PC-3 (cell line): ENCODE measurements around the gene GPC3. TPM values are rescaled to one million over a fixed set of nuclear protein-coding genes. Genes with fewer than 3 reads are reported as not detected.
A peak's percentile ranks its signal among the peaks of the same experiment; 100 is the strongest.

ENCODE experiments used
- ATAC-seq: fragments of 200-7000 bp; cut with Tn5 transposase; 2 replicates; pipeline ENCODE4 v1.9.1; 2020; ENCODE audit warnings: mild to moderate bottlenecking, moderate library complexity
- BruUV-seq: library from RNA; stranded (reverse); fragments of 400-500 nt; replicated peaks from 2 replicates; lab custom pipeline; 2021; lab: Mats Ljungman, UMichigan
- CTCF ChIA-PET: fragments of 300-600 bp; sonication (Branson Sonifier 250); formaldehyde crosslinking; loops from one replicate; lab custom pipeline; 2022; ENCODE audit warnings: antibody characterized with exemption; lab: Charles Lee
- POLR2A ChIA-PET: fragments of 300-600 bp; sonication (Branson Sonifier 250); formaldehyde crosslinking; loops from one replicate; lab custom pipeline; 2022; ENCODE audit warnings: antibody characterized with exemption; ENCODE audit not compliant: unreplicated experiment; lab: Charles Lee
- DNase-seq: peaks from one replicate; pipeline ENCODE4 v3.0.0-alpha.2; 2015
- H2AFZ ChIP-seq: fragments of 300-600 bp; sonication (generic); 2 replicates; pipeline ENCODE4 v1.6.0; 2016; ENCODE audit warnings: antibody characterized with exemption, low read length
- H3F3A ChIP-seq: fragments of 300-600 bp; sonication (generic); one replicate; pipeline ENCODE4 v1.6.0; 2017; ENCODE audit warnings: antibody characterized with exemption, low read length, control low read depth, mild to moderate bottlenecking; ENCODE audit not compliant: unreplicated experiment
- H3K27ac ChIP-seq: fragments of 300-600 bp; sonication (generic); 2 replicates; pipeline ENCODE4 v1.5.1; 2016; ENCODE audit warnings: mild to moderate bottlenecking, low read length
- H3K27me3 ChIP-seq: fragments of 300-600 bp; sonication (generic); 2 replicates; pipeline ENCODE4 v1.6.1; 2016; ENCODE audit warnings: low read length, mixed read lengths
- H3K36me3 ChIP-seq: fragments of 300-600 bp; sonication (generic); 2 replicates; pipeline ENCODE4 v1.6.1; 2016; ENCODE audit warnings: low read depth, mixed run types, low read length, mixed read lengths
- H3K4me1 ChIP-seq: fragments of 300-600 bp; sonication (generic); 2 replicates; pipeline ENCODE4 v1.5.1; 2016; ENCODE audit warnings: low read length; ENCODE audit not compliant: insufficient read depth
- H3K4me2 ChIP-seq: fragments of 300-600 bp; sonication (generic); 2 replicates; pipeline ENCODE4 v1.6.0; 2016; ENCODE audit warnings: low read length
- H3K4me3 ChIP-seq: fragments of 300-600 bp; sonication (generic); 2 replicates; pipeline ENCODE4 v1.5.1; 2016; ENCODE audit warnings: mild to moderate bottlenecking, low read length, mixed read lengths
- H3K79me2 ChIP-seq: fragments of 300-600 bp; sonication (generic); 2 replicates; pipeline ENCODE4 v1.6.1; 2017; ENCODE audit warnings: low read length, mixed read lengths
- H3K9ac ChIP-seq: fragments of 300-600 bp; sonication (generic); 2 replicates; pipeline ENCODE4 v1.6.0; 2016; ENCODE audit warnings: mild to moderate bottlenecking, low read length
- H3K9me2 ChIP-seq: fragments of 300-600 bp; sonication (generic); replicated peaks from 2 replicates; pipeline ENCODE4 v1.6.1; 2016; ENCODE audit warnings: mixed run types, low read length, mixed read lengths
- H3K9me3 ChIP-seq: fragments of 300-600 bp; sonication (generic); 2 replicates; pipeline ENCODE4 v1.6.1; 2016; ENCODE audit warnings: low read length, mixed read lengths
- H4K20me1 ChIP-seq: fragments of 300-600 bp; sonication (generic); 2 replicates; pipeline ENCODE4 v1.6.1; 2016; ENCODE audit warnings: low read length, mixed read lengths
- CTCF ChIP-seq: fragments of 300-600 bp; sonication (generic); conservative IDR thresholded peaks from 2 replicates; pipeline ENCODE4 v1.5.1; 2017; ENCODE audit warnings: antibody characterized with exemption, low read depth, mild to moderate bottlenecking, low read length
- EZH2 ChIP-seq: fragments of 300-600 bp; sonication (generic); IDR thresholded peaks from one replicate; pipeline ENCODE4 v1.6.1; 2017; ENCODE audit warnings: antibody characterized with exemption, mild to moderate bottlenecking, low read length; ENCODE audit not compliant: unreplicated experiment
- EZH2phosphoT487 ChIP-seq: fragments of 300-600 bp; sonication (generic); IDR thresholded peaks from 2 replicates; pipeline ENCODE4 v1.6.1; 2018; ENCODE audit warnings: mild to moderate bottlenecking, antibody characterized with exemption, low read length, borderline replicate concordance
- intact Hi-C: fragments of 100-400 bp; cut with micrococcal nuclease; formaldehyde crosslinking; loops from 2 replicates; pipeline ENCODE4 v1.9.0; 2023
- total RNA-seq: library from RNA; depleted of rRNA; stranded (reverse); fragments of >200 nt; gene quantifications from 2 replicates; pipeline ENCODE4 v1.2.3, GENCODE V29; 2014

Gene GPC3
- total RNA-seq, 1 experiment from 2014 or later = not detected

- intact Hi-C loops = loop anchor here (1.0 to 10.0 kb wide), 3 partner anchors 50 to 622 kb away; no protein-coding TSS in a partner anchor
These were observed 308.9 kb downstream of the GPC3 start for GRCh38 chrX:133676344-133677122.

DNA sequence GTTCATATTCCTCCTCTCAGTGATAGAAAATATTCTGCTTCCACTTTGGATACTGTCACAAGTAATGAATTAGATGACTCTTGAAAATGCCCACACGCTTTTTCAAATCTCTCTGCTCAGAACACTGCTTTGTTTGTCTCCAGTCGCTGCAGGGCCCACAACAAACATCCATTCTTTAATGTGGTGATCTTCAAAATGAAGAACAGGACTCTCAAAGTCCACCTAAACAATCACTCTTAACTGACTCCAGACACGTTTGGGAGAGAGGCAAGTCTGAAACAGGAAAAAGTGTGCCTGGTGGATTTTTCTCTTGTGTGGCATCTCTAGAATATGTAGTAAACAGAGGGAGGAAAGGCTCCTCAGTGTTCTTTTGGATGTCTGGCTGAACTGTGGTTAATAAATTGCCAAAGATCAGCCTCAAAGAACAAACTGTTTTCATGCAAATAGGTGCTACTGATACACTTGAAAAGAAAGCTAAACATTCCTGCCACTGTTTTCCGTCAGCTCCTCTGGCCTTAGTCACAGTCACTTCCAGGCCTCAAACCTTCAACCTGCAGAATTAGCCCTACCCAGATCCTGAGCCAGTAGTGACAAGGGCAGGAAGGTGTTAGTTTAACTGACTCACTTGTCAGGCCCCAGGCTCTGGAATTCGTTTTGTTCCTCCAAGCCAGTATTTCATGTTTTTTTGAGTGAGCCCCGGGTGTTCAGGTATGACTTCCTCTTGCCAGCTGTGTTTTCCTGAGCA lies 310.5 kb downstream of the GPC3 start:
- Histone ChIP-seq H3K27ac (peak overlapping the region; percentile 74), H2AFZ (peak overlapping the region; percentile 47; the same call in 1 of the 2 replicates), H3K9me3 (no peaks in the 10 kb centered on the region), H3K4me1 (peaks cover 38% of the 10 kb centered on the region), H3K36me3 (no peaks in the 10 kb centered on the region), H3F3A (no peaks in the 10 kb centered on the region), H3K9ac (peak overlapping the region; percentile 24; the same call in 1 of the 2 replicates), H3K4me3 (no peak overlapping the region), H3K9me2 (no peaks in the 10 kb centered on the region), H3K27me3 (no peaks in the 10 kb centered on the region), H4K20me1 (no peaks in the 10 kb centered on the region), H3K4me2 (peak overlapping the region; percentile 68), H3K79me2 (no peaks in the 10 kb centered on the region)
- BruUV-seq = no TSS peak
- intact Hi-C loops = loop anchor here (5.0 to 10.0 kb wide), 2 partner anchors 503 to 620 kb away; no protein-coding TSS in a partner anchor
- DNase-seq (peak; percentile 89), ATAC-seq (peak; percentile 71)
- CTCF ChIA-PET = interaction anchor here (0.6 kb wide), 1 partner anchor 207 kb away, joined by 3 read pairs; no protein-coding TSS in a partner anchor
- POLR2A ChIA-PET = interaction anchor here (0.5 kb wide), 1 partner anchor 10 kb away, joined by 3 read pairs; no protein-coding TSS in a partner anchor
- TF ChIP-seq EZH2phosphoT487 (no peak), CTCF (no peak), EZH2 (no peak)

More at GRCh38 chrX:133676344-133677122, 308.9 kb downstream of the GPC3 start:
- Histone ChIP-seq H3K9me3 (no peaks in the 10 kb centered on the region), H4K20me1 (no peaks in the 10 kb centered on the region), H3K9me2 (no peaks in the 10 kb centered on the region), H3K9ac (peak overlapping the region; percentile 24; the same call in 1 of the 2 replicates), H3K4me3 (no peak overlapping the region), H2AFZ (no peak overlapping the region), H3K36me3 (no peaks in the 10 kb centered on the region), H3F3A (no peaks in the 10 kb centered on the region), H3K79me2 (no peaks in the 10 kb centered on the region), H3K27me3 (no peaks in the 10 kb centered on the region), H3K4me1 (peaks cover 38% of the 10 kb centered on the region), H3K27ac (peak overlapping the region; percentile 74), H3K4me2 (peak overlapping the region; percentile 58)
- ATAC-seq (peak; percentile 89), DNase-seq (peak; percentile 75)
- POLR2A ChIA-PET = interaction anchor here (0.6 kb wide), 2 partner anchors 13 to 50 kb away, joined by 4 to 5 read pairs; no protein-coding TSS in a partner anchor
- TF ChIP-seq CTCF = no peak
- TF ChIP-seq EZH2 = no peak
- no peak for TF ChIP-seq EZH2phosphoT487
- CTCF ChIA-PET = interaction anchor here (1.1 kb wide), 1 partner anchor 22 kb away, joined by 3 read pairs; no protein-coding TSS in a partner anchor
- BruUV-seq = no TSS peak
